GM21825 (cell line): ENCODE results near the gene CD9.

Experiments used
- ATAC-seq: cut with Tn5 transposase; IDR thresholded peaks from one replicate; pipeline ENCODE4 v1.9.1; 2021; ENCODE audit warnings: mild to moderate bottlenecking, moderate library complexity; ENCODE audit not compliant: unreplicated experiment

The CD9 gene

DNA sequence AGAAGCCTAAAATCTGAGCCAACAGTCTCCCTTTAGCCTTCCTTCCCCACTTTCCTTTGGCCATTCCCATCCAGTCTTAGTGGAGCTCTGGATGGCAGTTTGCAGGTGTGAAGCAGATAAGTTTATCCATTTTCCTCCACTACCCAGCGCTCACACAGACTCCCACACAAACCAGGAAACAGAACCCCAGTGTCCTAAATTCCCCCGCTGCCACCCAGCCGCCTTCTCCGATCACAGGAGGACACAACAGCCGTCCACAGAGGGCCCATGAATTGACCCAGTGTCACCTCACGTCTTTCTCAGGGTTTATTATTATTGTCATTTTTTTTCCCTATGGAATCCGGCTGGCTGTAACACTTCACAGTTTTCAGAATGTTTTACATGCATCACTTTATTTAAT lies 16.4 kb downstream of the CD9 start:
- ATAC-seq: no peak

DNA sequence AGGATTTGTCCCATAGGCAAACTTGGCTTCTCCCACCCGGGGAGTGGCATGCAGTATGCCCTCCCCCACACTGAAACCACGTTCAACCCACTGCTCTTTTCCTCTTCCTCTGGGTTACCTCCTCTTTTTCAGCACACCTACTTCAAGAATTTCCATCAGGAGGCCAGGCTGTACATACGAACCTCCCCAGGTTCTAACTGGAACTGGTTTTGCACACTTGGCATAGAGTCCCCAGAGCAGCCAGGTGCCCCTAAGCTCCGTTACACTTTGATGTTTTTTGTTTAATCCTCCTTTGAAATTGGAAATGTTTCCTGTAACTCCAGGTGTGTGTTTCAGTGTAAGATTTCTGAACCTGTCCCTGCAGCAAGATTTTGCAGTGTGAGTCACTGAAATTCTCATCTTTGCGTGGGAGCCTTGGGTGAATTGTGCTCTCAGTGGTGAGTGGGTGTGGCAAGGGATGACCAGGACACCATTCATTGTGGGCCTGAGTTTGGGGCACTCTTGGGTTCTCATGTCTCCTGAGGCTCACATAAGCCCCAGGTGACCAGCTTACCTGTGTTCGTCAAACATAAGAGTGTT lies 18.2 kb downstream of the CD9 start:
- no peak for ATAC-seq

DNA sequence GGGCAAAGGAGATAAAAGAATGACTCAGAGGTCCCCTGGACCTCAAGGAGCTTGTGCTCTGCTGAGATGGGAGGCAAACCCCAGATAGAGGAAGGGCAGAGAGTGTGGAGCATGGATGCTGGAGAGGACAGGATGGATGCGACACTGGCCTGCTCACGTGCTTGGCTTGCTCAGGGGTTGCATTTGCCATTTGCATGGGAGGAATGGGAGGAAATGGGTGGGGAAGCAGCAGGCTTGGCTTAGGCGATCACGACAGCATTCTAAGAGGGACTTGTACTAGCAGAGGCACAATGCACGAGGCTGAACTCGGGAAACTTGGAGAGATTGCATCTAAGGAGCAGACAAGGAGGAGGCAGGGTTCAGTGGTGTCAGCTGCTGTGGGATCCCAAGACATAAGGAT lies 19.8 kb downstream of the CD9 start:
- no peak for ATAC-seq

DNA sequence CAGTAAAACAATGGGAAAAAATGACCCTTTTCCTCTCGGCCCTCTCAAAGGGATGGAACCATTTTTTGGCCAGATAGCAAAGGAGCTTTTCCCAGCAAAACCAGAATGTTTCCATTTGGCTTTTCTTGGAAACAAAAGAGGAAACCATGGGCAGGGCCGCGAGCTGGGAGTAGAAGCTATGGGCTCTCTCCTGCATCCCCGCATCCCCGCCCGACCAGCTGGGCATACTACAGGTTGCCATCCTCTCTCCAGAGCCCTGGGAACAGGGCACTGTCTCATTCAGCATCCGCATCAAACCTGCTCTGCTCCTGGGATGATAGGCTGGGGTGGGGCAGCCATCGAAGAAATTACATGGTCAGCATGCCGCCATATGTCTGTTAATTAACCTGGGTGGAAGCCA lies 20.9 kb downstream of the CD9 start:
- no peak for ATAC-seq

DNA sequence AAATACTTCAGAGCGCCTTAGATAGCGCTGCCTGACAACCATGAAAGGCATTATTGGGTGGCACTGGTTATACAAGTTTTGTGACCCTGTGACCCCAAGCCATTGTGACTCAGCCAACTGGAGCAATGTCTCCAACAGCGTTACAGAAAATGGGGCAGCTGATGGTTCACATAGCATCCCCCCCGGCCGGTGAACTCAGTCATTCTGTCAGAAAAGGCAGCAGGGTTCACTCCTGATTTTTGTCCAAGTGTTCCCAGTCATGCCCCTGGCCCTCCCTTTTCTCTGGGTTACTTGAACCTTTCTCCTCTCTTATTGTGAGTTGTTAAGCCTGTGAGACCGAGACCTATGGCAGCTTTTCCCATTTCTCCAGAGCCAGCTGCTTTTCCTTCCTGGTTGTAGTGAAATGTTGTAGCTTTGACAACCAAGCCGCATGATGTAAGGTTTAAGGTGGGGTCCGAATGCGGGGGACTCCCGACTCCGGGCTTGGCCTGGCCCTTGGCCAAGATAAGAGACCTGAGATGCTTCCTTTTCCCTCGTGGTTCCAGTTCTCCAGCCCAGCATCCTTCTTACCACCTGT lies 22.0 kb downstream of the CD9 start:
- no peak for ATAC-seq

DNA sequence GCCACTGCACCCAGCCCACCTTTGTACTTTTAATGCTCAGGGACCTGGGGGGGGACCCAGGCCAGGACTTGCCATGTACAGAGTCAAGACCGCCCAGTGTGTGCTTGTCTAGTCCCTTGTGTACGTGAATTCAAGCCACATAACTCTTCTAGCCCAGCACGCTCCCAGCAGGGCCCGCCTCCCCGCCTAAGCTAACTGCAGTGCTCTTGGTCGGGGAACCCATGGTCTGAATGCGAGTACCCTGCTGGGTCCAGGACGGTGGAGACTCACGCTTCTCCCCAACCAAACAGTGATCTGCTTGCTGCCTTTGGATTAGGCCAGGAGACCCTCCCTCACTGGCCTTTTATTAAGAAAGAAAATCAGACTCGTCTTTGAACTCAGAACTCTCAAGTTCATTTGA lies 23.3 kb downstream of the CD9 start:
- no peak for ATAC-seq

DNA sequence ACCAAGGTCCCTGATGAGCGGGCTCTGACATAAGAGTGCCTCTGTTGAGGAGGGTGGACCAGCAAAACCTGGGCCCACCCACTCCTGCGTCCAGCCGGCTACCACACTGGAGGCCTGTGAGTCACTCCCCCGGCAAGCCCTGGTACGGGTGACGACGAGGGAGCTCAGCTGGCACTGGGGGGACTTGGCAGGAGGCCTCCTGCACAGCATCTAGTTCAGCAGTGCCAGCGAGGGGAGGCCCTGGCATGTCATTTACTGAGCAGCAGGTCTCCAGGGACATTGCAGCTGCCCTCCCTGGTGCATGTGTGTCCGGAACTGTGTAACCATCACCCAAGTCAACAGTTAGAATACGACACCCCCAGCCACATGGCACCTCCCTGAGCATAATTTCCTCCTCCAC lies 24.4 kb downstream of the CD9 start:
- no peak for ATAC-seq

DNA sequence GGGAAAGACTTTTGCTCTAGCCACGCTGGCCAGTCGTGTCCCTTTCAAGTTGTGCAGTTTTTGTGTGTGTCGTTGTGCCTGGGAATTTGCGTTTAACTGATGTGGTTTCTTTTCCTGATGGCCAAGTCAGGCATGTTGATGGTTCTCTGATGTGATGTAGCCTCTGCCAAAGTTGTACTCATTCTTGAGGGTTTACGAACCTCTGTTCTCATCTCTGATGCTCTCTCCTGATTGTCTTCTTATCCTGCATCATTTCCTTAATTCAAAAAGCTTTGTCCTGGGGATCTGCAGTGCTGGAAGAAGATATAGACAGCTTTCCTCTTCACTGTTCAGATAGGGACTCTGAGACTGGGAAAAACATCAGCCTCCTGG lies 25.4 kb downstream of the CD9 start:
- ATAC-seq: no peak

DNA sequence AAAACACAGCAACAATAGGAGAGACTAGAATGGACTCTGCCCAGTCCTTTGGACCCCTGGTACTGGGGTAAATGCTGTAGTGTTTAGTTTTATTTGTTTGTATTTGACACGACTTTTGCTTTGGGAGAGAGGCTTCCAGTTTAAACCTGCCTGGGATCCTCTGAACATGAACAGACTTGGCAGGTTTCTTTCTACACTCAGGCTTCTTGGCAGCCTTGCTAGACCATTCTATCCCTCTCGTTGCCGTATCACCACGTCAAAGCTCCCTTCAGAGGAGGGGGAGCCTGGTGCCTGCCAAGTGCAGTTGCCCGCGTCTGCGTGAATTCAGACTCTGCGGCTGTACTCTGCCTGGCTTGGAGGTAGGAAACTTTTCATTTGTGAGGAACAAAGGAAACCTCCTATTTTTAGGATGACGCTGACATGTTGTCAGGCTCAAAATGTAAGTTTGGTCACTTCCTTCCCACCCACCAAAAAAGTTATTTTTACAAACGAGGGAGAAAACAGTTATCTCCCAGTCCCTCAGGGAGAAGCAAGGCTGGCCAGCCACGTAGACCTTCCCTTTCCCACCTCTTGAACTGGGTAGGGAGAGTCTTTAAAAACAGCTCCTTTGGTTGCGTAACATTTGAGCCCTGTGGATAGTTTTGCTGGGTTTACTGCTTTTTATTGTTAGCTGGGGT lies 25.9 kb downstream of the CD9 start:
- ATAC-seq: no peak

DNA sequence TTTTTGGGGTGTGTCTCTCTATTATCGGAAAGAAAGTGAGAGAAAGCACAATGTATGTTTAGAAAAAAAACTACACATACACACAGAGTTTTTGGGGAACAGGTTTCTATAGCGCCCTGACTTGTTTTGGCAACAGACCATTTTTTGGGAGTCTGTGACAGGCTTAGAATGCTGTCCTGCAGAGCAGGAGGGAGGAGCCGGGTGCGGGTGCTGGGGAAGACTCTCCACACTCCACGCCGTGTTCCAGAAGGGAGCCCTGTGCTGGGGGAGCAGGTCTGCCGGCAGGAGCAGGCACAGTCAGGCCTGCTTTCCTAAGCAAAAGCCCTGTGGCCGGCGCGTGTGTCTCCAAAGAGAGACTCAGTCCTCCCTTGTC lies 26.5 kb downstream of the CD9 start:
- no peak for ATAC-seq

DNA sequence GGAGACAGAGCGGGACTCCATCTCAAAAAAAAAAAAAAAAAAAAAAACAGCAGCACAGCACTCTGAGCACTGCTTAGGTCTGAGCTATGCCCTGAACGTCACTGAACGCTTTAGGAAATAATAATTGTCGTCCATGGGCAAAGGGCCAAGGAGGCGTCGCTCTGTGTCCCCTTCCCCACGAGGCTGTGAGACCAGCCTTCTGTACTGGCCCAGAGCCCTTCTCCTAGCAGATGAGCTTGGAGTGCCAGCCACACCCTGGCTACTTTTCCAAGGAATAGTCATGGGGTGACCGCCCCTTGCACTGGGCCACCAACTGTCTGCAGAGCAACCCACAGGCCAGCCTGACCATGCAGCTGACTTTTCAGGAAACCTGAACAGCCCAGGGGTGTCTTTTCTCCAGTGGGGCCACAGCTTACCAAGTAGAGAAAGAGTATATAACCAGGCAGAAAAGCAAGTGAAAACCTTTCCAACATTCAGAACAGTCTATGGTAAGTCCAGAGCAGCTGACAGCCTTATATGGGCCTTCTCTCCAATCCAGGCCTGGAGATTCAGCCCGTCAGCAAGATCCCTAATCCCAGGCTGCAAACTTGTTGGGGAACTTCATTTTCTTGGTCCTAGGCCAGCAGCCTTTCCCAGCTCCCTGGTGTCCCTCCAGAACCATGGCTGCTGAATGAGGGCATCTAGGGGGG lies 28.5 kb downstream of the CD9 start:
- ATAC-seq: no peak

DNA sequence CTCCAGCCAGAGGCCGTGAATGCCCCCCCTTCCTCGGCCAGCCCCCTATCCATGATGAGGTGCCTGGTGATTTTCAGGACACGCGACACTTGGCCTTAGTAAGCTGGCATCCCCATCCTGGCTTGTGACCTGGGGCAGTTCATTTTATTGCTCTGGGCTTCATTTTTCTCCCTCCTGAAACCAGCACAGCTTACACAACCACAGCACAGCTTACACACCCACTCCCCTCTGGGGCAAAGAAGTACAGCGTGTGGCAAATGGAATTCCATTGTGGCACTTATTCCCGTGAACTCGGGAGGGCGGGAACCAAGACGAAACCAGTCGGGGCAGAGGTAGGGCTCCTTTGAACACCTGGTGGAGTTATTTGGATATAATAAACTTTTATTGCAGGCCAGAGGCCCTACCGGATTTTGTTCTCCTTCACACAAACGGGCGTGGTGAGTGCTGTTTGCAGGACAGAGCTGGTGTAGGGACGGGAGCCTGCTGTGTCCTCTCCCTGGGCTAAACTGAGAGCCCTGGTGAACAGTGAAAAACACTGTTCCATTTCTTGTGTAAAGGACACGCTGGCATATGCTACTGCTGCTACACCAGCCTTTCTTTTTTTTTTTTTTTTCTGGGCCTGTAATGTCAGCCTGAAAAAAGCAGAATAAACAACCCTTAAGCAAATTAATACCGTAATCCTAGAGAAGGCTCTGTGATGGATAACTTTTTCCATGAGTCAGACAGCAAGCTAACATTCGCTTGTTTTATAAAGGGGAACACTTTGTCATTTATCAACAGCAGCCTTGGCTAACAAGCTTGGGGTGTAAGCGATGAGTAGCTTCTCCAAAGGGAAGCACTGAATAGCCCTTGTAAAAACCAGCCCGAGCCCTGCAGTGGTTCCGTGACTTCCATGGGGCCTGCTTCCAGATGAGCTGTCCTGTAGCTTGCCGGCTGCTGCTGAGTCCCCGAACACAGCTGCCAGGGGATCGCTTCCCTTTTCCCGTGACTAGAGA lies 29.3 kb downstream of the CD9 start:
- no peak for ATAC-seq

DNA sequence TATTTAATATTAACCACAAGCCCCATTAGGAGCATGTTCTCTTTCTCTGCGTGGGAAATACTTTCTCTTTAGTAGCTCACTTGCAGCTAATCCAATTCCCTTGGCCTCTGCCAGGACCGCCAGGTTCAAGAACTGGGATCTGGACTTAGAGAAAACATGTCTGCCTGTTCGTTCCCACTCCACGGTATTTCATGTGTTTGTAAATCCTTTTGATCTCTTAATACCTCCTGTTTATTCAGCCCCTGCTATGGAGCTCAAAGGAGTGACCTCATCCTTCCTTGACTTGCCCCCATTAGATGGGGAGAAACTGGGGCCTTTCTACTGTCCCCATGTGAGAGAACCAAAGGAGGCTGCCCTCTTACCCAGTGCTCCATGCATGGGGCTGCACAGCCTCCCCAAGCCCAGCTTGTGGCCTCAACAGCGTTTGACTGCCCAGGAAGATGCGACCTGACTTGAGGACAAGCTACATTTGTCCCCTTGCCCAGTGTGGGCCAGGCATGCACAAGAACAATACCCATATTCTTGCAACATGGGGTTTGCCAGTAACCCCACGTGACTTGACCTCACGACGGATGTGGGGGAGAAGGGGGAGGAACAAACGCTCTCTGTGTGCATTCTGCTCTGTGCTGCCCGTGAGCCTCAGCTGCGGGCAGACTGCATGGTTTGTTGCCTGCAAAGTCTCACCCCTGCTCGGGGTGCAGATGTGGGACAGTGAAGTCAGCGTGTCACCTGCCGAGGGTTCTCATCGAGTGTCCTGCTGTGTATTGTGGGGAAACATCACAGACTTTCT lies 30.3 kb downstream of the CD9 start:
- ATAC-seq: peak; percentile 82

DNA sequence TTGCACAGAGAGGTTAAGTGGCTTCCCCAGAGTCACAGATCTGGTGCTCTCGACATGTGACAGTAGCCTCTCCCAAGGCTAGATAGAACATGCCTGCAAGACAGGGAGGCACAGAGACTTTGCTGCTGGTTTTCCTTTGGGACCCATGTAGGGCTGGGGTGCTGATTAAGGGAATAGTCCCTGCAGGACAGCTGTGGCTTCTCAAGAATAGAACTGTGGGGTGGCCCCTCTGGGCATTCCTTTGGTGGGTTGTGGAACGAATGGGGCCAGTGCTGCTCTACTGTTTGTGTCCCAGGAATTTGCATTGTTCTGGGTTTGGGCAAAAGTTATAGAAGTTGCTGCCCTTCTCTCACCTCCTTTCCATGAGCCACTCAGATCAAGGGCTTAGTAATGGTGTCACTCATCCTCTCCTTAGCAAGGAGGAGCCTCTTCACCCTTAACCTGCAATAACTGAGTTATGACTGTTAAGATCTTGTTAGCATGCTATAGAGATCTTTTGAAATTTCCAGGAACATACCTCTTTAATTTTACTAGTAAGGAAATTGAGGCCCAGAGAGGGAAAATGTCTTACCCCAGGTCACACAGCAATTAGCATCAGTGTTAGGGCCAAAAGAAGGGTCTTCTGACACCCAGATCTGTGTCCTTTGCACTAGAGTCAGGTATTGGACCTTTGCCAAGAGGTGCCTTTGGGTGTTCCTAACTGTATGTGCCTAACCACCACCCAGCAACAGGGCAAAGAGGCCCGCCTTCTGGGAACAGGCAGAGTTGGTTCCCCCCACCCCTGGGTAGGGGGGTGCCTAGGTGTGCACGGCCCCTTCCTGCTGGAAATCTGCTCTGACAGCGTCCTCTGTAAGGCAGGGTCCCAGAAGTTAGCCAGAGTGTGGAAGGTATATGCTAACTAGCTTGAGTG lies 31.4 kb downstream of the CD9 start:
- no peak for ATAC-seq

DNA sequence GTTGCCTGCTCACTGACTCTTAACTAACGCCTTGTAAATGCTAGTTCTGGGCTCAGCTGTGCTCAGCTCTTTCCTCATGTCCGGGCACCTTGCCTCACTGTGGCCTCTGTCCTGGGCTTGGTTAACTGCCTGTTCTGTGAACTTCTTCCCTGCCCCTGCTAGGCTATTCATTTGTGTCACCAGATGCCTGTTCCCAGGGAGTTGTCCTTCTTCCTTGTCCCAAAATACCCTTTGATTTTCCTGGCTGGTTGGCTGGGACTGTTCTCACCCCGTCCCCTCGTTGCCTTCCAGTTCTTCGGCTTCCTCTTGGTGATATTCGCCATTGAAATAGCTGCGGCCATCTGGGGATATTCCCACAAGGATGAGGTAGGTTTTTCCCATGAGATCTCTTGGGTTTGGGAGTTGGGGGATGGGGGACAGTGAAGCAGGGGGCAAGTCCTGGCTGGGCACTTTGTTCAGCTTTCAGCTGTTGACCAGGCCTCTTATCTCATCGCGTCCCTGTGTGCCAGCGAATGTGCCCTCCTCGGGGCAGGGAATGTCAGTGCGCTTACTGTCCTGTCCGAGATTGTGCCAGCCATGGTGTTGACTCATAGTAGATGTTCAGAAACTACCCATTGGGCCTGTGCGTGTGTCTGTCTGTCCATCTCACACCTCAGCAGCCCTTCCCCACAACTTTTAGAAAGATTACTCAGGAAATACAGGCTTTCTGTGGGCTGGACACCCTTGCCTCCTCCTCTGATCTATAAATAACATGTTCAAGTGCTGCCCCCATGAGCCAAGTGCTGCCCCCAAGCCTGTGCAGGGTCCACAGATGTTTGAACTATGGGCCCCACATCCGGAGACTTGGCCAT lies 33.1 kb downstream of the CD9 start:
- ATAC-seq: no peak

DNA sequence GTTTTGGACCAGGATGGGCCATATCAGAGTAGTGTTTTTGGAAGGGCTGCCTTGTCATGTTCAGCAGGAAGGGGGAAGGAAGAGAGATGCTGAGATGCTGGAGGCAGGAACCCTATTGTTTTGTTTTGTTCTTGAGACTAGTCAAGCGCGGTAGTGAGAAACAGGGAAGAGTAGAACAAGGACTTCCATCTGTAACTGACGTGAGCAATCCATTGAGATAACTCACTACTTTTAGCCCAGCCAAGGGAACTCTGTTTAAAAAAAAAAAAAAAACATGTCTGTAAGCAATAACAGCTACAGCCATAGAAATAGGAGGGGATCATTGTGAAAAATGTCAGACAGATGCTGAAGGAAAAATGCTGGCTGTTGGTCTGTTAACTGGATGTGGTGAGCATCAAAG lies 34.0 kb downstream of the CD9 start:
- ATAC-seq: no peak

DNA sequence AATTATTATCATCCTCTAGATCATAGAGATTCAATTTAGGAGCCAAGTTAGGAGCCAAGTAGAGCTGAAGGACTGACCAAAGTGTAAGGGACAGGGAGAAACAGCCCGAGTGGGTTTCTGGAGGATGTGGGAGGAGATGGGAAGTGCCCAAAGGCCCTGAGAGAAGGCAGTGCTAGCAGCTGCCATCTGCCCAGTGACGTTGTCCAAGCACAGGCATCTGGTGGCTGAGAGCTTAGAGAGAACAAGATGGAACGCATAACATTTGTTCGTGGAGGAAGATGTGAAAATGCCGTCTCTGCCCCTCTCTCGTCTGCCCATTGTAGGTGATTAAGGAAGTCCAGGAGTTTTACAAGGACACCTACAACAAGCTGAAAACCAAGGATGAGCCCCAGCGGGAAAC lies 34.7 kb downstream of the CD9 start:
- ATAC-seq: no peak

DNA sequence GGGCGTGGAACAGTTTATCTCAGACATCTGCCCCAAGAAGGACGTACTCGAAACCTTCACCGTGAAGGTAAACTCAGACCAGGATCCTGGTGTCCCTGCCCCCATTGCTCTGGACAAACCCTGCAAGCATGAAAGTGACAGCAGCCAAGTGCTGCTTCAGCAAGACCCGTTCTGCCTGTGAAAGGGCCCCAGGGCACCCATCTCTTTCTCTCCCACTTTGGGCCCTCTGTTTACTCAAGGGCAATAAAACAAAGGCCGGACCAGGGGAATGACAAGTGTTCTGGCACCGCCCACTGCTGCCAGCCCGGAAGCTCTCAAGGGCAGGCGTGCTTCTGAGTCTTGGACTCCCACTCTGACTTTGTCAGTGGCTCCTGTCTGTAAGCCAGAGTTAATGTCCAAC lies 35.3 kb downstream of the CD9 start:
- no peak for ATAC-seq
